ENCODE results near the gene DBET.
"Not testable (repeated sequence)": the region's sequence is repeated elsewhere in the genome, so short reads cannot be mapped to it uniquely, and the experiment has no call there.

DBET gene

GRCh38 chr4:190064342-190064741, at the start of gene DBET:
Gene DBET (plus strand): TSS chr4:190064502.
- DNase-seq: not testable (repeated sequence)

- no peak for DNase-seq
These were observed 49.3 kb upstream of the DBET start for GRCh38 chr4:190014771-190015537.

GRCh38 chr4:190015538-190016368, 48.5 kb upstream of the DBET start:
- DNase-seq: no peak

GRCh38 chr4:190016369-190017289, 47.7 kb upstream of the DBET start:
- no peak for DNase-seq

- DNase-seq: no peak
These were observed 46.7 kb upstream of the DBET start for GRCh38 chr4:190017357-190018200.

GRCh38 chr4:190018201-190018920, 45.9 kb upstream of the DBET start:
- DNase-seq: no peak

- no peak for DNase-seq
These were observed 45.1 kb upstream of the DBET start for GRCh38 chr4:190019023-190019858.

- not testable (repeated sequence) for DNase-seq
These were observed 44.3 kb upstream of the DBET start for GRCh38 chr4:190019859-190020463.

- no peak for DNase-seq
These were observed 43.2 kb upstream of the DBET start for GRCh38 chr4:190020790-190021717.

GRCh38 chr4:190021973-190022372, 42.3 kb upstream of the DBET start:
- not testable (repeated sequence) for DNase-seq

- not testable (repeated sequence) for DNase-seq
These were observed 41.6 kb upstream of the DBET start for GRCh38 chr4:190022614-190023281.

GRCh38 chr4:190027156-190027555, 37.1 kb upstream of the DBET start, which contains the start of gene FRG2:
Gene FRG2 (minus strand): TSS chr4:190027256. CDS start chr4:190027204, 52 bp downstream.
- not testable (repeated sequence) for DNase-seq

GRCh38 chr4:190031264-190031663, 33.0 kb upstream of the DBET start:
- DNase-seq: not testable (repeated sequence)

- DNase-seq: not testable (repeated sequence)
These were observed 26.5 kb upstream of the DBET start for GRCh38 chr4:190037704-190038388.

GRCh38 chr4:190040873-190041272, 23.4 kb upstream of the DBET start:
- not testable (repeated sequence) for DNase-seq

- not testable (repeated sequence) for DNase-seq
These were observed 16.7 kb upstream of the DBET start for GRCh38 chr4:190047627-190048026.

Measured in Kasumi-1 (cell line).